ENCODE data around the gene MOB3B. TPM values are rescaled to one million over a fixed set of nuclear protein-coding genes. Genes with fewer than 3 reads are reported as not detected.

MOB3B gene
- total and polyA plus RNA-seq, 2 of the 13 experiments (the other 11 are each of a cell fraction or from before 2014, with no cell fraction given) = 0.03 to 0.09 TPM

- TF ChIP-seq ZBTB40 (IDR thresholded peaks at IDR 0.05) (no peak), ZBTB40 (CRISPR knock-in tag; IDR thresholded peaks at IDR 0.05) (no peak), TOE1 (CRISPR knock-in tag; IDR thresholded peaks at IDR 0.05) (no peak), MAF1 (CRISPR knock-in tag; IDR thresholded peaks at IDR 0.05; ENCODE audit: borderline replicate concordance) (no peak)
- TF ChIP-seq, protein P1, sequence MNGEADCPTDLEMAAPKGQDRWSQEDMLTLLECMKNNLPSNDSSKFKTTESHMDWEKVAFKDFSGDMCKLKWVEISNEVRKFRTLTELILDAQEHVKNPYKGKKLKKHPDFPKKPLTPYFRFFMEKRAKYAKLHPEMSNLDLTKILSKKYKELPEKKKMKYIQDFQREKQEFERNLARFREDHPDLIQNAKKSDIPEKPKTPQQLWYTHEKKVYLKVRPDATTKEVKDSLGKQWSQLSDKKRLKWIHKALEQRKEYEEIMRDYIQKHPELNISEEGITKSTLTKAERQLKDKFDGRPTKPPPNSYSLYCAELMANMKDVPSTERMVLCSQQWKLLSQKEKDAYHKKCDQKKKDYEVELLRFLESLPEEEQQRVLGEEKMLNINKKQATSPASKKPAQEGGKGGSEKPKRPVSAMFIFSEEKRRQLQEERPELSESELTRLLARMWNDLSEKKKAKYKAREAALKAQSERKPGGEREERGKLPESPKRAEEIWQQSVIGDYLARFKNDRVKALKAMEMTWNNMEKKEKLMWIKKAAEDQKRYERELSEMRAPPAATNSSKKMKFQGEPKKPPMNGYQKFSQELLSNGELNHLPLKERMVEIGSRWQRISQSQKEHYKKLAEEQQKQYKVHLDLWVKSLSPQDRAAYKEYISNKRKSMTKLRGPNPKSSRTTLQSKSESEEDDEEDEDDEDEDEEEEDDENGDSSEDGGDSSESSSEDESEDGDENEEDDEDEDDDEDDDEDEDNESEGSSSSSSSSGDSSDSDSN (CRISPR knock-in tag; IDR thresholded peaks at IDR 0.05) = no peak
Observed at GRCh38 chr9:27433631-27434325, 95.8 kb downstream of the MOB3B start (continued).

All from HepG2 (cell line).